ENCODE data around the gene DLGAP5. TPM values are rescaled to one million over a fixed set of nuclear protein-coding genes. Genes with fewer than 3 reads are reported as not detected.

Gene DLGAP5
- total RNA-seq, 1 experiment from 2014 or later = 144 TPM

- peak; percentile 68 for DNase-seq (ENCODE audit: low read depth)
These were observed 61.8 kb downstream of the DLGAP5 start for GRCh38 chr14:55129428-55130195.

- peak; percentile 78 for DNase-seq (ENCODE audit: low read depth)
These were observed 62.3 kb downstream of the DLGAP5 start, which contains the start of gene LGALS3 for GRCh38 chr14:55129086-55129427. LGALS3 (plus strand) TSS chr14:55129252; CDS start chr14:55137374, 8,122 bp downstream.

GRCh38 chr14:55128386-55129085 lies 62.8 kb downstream of the DLGAP5 start:
- no peak for DNase-seq (ENCODE audit: low read depth)

GRCh38 chr14:55127460-55127951 lies 63.9 kb downstream of the DLGAP5 start:
- DNase-seq (ENCODE audit: low read depth) = peak; percentile 62

- no peak for DNase-seq (ENCODE audit: low read depth)
These were observed 64.4 kb downstream of the DLGAP5 start for GRCh38 chr14:55126932-55127459.

GRCh38 chr14:55126034-55126433 lies 65.4 kb downstream of the DLGAP5 start:
- no peak for DNase-seq (ENCODE audit: low read depth)

GRCh38 chr14:55125403-55125802 lies 66.0 kb downstream of the DLGAP5 start:
- no peak for DNase-seq (ENCODE audit: low read depth)

GRCh38 chr14:55124774-55125386 lies 66.5 kb downstream of the DLGAP5 start:
- no peak for DNase-seq (ENCODE audit: low read depth)

GRCh38 chr14:55123852-55124639 lies 67.3 kb downstream of the DLGAP5 start:
- no peak for DNase-seq (ENCODE audit: low read depth)

- peak; percentile 81 for DNase-seq (ENCODE audit: low read depth)
These were observed 68.3 kb downstream of the DLGAP5 start for GRCh38 chr14:55123101-55123500.

GRCh38 chr14:55122440-55122986 lies 68.9 kb downstream of the DLGAP5 start:
- DNase-seq (ENCODE audit: low read depth) = no peak

GRCh38 chr14:55121628-55122439 lies 69.6 kb downstream of the DLGAP5 start:
- DNase-seq (ENCODE audit: low read depth) = no peak

- DNase-seq (ENCODE audit: low read depth) = no peak
These were observed 70.6 kb downstream of the DLGAP5 start for GRCh38 chr14:55120571-55121495.

GRCh38 chr14:55118761-55119160 lies 72.6 kb downstream of the DLGAP5 start:
- DNase-seq (ENCODE audit: low read depth) = no peak

- peak; percentile 73 for DNase-seq (ENCODE audit: low read depth)
These were observed 73.5 kb downstream of the DLGAP5 start for GRCh38 chr14:55117803-55118441.

- DNase-seq (ENCODE audit: low read depth) = no peak
These were observed 74.9 kb downstream of the DLGAP5 start for GRCh38 chr14:55116246-55117030.

- DNase-seq (ENCODE audit: low read depth) = no peak
These were observed 75.5 kb downstream of the DLGAP5 start for GRCh38 chr14:55115861-55116245.

- no peak for DNase-seq (ENCODE audit: low read depth)
These were observed 75.9 kb downstream of the DLGAP5 start for GRCh38 chr14:55115460-55115859.
